NCI-H748 (cell line): ENCODE measurements around the gene PDK2.

Experiments used
- DNase-seq: peaks from one replicate; lab custom pipeline; 2025; ENCODE audit not compliant: unreplicated experiment; lab: John Stamatoyannopoulos, UW

PDK2 gene

GRCh38 chr17:50094753-50095619 lies at the start of gene PDK2:
Gene PDK2, plus strand, starts transcription at chr17:50095351. Its CDS starts 85 bp downstream, at chr17:50095436.
- peak; percentile 95 for DNase-seq

DNA sequence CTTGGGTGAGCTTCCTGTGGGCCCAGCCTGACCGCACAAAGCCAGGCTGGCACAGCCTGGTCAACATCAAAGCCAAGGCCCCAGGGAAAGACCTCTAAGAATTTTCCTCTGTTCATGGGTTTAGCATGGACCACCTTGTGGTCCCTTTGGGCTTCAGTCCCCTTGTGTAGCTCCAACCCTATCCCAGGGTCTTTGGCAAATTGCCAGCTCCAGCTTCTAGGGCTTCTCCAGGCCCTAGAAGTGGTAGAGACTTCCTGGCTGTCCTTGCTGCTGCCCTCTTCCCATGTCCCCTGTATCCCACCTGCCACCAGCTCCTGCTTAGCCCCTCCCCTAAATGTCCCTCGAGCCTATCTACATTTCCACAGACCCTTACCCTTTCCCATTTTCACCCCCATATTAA lies 49.0 kb upstream of the PDK2 start:
- no peak for DNase-seq

GRCh38 chr17:50046667-50047066 lies 48.5 kb upstream of the PDK2 start:
- no peak for DNase-seq

DNA sequence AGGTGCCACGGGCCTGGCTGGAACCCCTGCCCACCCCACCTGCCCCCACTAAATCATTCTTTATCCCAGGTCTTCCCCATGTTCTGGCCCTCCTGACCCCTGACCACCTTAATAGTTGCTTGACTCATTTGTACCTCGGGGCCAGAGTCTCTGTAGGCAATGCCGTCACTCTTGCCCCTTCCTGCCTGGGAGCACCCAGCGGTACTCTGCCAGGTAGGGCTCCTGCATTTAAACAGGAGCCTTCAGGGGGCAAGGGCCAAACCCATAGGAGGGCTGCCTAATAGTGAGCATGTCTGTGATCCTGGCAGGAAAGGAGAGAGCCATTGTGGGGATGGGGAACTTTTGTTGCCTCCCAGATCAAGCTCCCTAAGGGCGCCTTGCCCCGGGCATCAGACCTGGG lies 48.1 kb upstream of the PDK2 start:
- no peak for DNase-seq

GRCh38 chr17:50047488-50048126 lies 47.5 kb upstream of the PDK2 start:
- no peak for DNase-seq

GRCh38 chr17:50048146-50048720 lies 46.9 kb upstream of the PDK2 start:
- no peak for DNase-seq

DNA sequence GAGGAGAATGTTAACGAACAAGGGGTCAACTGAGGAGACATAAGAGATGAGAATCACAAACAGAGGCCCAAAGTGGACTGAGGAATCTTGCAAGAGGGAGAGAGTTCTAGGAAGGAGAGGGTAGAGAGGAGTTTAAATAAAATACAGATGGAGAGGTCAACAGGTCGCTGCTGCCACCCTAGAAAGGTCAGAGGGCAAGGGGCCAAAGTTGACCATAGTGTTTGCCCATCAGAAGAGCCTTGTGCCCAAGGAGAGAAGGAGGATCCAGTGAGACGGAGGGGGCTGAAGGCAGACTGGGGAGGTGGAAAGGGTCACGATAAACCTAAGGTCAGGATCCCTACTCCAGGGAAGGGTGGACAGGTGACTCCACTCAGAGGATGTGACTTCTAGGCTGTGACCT lies 46.2 kb upstream of the PDK2 start:
- DNase-seq = no peak

- DNase-seq = no peak
Observed at GRCh38 chr17:50049636-50050035, 45.5 kb upstream of the PDK2 start.

DNA sequence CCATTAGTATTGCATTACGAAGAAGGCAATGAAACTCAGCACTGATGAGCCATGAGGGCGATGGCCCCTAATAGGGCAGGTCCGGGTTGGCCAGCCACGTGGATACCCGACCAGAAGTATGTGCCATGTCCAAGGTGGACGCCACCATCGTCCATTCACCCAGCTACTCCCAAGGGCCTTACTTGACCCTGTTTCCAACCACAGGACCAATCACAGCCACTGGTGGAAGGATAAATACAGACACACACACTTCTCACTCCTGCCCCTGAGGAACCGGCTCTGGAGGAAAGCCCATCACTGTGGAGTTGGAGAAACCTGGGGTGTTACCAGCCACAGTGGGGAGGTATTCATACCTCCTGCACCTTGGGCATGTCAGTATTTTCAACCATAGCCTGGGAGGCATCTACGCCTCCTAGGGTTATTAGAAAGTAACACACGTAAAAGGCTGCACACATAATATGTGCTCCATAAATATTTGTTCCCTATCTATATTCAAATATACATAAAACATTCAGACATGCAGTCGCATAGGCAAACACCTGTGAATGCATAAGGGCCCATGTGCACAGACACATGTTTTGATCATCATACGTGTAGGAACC lies 44.6 kb upstream of the PDK2 start:
- no peak for DNase-seq

DNA sequence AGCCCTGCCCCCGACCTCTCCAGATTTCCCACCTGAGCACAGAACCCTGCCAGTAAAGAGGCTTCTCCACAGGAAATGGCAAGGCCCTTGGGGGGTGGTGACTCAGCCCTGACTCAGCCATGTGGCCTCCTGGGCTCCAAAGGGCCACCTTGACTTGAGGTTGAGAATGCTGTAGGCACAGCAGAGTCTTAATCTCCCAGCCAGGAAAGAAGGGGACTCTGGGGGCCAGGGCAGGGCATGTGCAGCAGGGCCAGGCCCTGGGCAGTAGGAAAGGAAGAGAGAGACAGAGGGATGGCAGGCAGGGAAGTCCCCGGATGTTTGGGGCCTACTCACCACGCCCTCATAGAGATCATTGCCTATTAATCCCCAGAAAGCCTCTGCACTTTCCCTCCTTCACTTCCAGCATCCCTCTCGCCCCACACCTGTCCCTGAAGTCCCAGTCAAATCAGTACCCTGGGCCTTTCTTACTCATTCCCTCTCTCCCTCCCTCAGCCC lies 44.0 kb upstream of the PDK2 start:
- DNase-seq = no peak

DNA sequence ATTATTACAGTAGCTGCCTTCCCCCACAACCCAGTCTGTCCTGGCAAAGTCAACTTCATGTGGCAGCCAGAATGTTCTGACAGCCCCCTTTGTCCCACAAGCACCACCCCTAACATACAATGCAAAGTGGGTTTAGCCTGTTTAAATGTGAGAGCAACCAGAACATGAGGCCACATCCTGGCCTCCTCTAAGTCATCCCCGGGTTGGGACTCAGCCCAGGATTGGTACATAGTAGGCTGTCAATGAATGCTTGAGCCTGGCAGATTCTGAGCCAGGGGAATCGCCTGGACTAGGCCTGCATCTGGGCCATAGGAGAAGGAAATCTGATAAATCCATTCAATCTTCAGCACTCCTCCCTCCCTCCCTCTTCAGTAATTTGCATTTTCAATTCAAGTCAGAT lies 43.5 kb upstream of the PDK2 start:
- no peak for DNase-seq

- peak; percentile 84 for DNase-seq
Observed at GRCh38 chr17:50052241-50052796, 42.8 kb upstream of the PDK2 start.

DNA sequence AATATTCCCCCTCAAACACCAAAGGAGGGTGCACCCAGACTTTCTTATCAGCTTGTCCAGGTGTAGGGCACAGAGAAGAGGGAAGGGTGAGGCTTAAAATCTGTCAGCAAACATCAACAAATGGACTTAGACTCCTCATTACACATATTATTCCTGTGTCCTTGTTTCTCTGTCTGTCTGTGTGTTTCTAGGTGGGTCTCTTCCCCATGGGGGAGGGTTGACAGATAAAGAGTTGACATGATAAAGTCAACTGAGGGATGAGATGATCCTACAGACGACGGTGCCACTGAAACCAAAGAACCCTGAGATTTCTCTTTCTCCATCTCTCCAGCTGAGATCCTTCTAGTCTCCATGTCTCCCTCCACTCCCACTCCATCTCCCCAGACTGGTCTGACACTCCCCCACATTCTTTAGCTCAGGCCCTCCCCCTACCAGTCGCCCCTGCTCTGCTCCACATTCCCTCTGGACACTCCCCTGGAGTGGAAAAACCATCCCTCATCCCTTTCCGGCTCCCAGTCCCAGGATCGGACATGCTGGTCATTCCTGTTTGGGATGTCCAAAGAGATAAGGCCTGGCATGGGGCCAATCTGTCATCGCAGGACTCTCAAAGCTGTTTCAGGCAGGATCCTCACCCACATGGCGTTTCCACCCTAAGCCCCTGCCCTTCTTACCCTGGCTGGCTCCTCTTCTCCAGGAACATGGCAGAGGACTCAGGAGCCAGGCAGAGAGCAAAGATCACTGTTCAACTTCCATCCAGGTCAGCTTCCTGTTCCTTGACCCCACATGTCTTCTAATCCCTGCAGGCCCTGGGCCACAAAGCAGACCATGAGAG lies 42.1 kb upstream of the PDK2 start:
- DNase-seq = peak; percentile 47

DNA sequence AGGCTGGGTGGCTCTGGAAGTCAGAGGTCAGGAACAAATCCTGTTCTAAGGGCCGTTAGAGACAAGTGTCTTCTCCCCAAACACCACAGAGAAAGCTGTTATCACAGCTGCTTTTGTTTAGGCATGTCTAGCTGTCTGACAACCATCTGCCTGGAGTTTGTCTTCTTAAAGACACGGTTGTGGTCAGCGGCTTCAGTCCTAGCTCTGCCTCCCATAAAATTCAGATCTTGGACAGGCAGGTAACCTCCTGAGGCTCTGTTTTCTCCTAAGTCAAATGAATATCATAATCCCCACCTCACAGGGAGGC lies 41.5 kb upstream of the PDK2 start:
- no peak for DNase-seq

GRCh38 chr17:50055055-50055425 lies 40.1 kb upstream of the PDK2 start:
- peak; percentile 90 for DNase-seq

DNA sequence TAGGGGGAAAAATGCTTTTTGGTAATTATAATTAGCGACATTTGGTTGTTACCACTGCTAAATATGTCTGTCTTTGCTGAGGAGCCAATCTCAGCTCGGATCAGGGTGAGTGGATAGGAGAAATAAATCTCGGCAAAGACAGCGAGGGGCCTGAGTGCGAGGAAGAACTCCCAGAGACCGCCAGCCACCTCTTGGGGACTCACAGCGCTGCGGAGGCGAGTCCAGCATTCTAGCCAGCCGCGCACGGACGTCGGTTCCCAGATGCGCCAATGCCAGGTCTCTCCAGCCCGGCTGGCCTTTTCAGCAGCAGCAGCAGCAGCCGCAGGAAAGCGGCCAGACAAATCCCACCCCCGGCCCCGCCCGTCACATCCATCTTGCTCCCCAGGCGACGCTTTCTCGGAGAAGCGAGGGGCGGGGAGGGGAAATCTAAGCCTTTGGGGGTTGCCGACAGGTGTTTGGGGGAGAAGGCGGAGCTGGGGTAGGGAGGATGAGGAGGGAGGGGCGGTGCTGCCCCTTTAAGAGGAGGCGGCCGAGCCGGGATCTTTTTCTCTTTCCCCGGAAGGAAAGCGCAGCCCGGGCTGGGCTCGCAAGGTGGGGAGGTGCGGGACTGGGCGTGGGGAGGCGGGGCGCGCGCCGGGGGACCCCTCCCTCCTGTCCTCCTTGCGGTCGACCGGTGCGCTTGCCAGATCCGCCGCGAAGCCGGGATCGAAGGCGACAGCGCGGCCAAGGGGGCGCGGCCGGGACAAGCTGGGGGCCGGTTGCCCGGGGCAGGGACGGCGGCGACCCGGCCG lies 39.5 kb upstream of the PDK2 start, which contains the start of gene ITGA3:
TSS of gene ITGA3 (plus strand) at position 685 of the 791 bp plus-strand sequence. CDS start 330 bp downstream, outside the sequence.
- DNase-seq = peak; percentile 93

DNA sequence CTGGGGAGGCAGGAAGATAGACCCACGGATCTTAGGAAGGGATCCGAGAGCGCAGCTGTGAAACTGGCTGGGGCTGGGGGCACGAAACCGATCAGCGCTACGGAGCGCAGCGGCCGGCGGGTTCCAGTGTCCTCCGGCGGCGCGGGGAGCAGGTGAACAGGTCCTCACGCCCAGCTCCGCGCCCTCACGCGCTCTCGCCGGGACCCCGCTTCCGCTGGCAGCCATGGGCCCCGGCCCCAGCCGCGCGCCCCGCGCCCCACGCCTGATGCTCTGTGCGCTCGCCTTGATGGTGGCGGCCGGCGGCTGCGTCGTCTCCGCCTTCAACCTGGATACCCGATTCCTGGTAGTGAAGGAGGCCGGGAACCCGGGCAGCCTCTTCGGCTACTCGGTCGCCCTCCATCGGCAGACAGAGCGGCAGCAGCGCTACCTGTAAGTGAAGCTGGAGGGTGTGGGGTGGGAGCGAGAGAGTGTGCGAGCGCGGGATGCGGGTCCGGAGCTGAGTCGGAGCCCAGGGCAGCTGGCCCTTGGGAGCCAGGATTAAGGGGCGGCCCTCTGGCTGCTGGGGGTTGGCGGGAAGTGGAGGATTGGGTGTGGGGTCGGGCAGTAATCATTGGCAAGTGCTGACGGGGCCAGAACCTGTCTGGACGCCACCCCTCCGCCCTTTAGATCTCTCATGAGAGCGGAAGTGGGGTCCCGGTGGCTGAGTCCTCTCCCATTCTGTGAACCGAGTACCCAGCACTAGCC lies 38.8 kb upstream of the PDK2 start:
- DNase-seq = peak; percentile 86

DNA sequence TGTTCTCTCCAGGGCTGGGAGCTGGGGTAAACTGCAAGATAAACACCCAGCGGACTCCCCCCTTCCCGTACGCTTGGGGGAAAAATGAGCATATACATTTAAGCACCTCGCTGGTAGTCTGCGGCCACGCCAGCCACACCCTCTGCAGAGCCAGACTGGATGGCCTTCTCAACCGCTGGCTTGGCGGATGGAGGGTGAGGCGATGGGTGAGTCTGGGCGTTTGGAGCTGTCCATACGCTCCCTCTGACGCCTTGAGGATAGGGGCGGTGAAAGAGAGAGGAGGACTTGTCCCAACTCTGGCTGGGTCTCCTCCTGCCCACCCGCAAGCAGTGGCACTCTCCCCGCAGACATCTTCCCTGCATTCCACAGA lies 38.2 kb upstream of the PDK2 start:
- DNase-seq = peak; percentile 68

DNA sequence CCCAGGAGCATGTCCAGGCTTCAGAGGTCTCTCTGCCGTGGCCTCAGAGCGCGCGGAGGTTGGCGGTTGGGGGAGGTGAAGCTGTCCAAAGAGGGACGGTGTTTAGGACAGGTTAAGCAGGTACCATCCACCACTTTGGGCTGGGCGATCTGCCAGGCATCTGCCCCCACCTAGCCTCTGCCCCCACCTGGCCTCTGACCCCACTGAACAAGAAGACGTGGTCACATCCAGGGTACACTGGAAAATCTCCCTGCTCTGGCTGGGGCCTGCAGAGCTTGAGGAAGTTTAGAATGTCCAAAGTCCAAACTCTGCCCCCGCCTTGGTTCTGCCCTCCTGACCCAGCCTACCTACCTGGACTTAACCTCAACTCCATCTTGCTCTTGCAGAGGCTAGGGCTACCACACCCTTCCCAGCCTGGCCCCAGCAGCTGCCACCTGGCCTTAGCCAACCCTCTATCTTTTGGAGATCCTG lies 37.6 kb upstream of the PDK2 start:
- no peak for DNase-seq
